Large intestine (tissue), 3 donors: ENCODE data around the gene F13A1. TPM values are rescaled to one million over a fixed set of nuclear protein-coding genes. Genes with fewer than 3 reads are reported as not detected.

Experiments used
- DNase-seq, 2 donors: peaks; one replicate each; pipeline versions ENCODE4 v3.0.0 to v3.0.0-alpha.2; 2013
- H3K27ac ChIP-seq: one replicate; pipeline ENCODE4 v1.5.1; 2013; ENCODE audit warnings: low read length
- H3K27me3 ChIP-seq: 2 replicates; pipeline ENCODE4 v1.6.1; 2013; ENCODE audit warnings: low read length; ENCODE audit not compliant: control insufficient read depth, insufficient read depth
- H3K36me3 ChIP-seq: 2 replicates; pipeline ENCODE4 v1.6.1; 2013; ENCODE audit warnings: low read length; ENCODE audit not compliant: control insufficient read depth, insufficient read depth
- H3K4me1 ChIP-seq: one replicate; pipeline ENCODE4 v1.6.1; 2013; ENCODE audit warnings: low read length; ENCODE audit not compliant: control insufficient read depth, insufficient read depth
- H3K4me3 ChIP-seq: one replicate; pipeline ENCODE4 v1.5.1; 2013; ENCODE audit warnings: low read length
- H3K9me3 ChIP-seq: one replicate; pipeline ENCODE4 v1.6.1; 2013; ENCODE audit warnings: mild to moderate bottlenecking, low read depth, low read length, moderate library complexity; ENCODE audit not compliant: control insufficient read depth
- WGBS: methylation state at CpG from one replicate; pipeline ENCODE4 v1.1.5; 2013; ENCODE audit warnings: low lambda C conversion rate; ENCODE audit not compliant: insufficient coverage; 5-methylcytosine and 5-hydroxymethylcytosine counted together
- polyA plus RNA-seq: library from polyadenylated mRNA; unstranded; fragments of 120-200 nt; gene quantifications from one replicate; pipeline ENCODE4 v1.2.1, GENCODE V29; 2013

Gene F13A1
- polyA plus RNA-seq, 1 donor: 24.2 TPM

DNA sequence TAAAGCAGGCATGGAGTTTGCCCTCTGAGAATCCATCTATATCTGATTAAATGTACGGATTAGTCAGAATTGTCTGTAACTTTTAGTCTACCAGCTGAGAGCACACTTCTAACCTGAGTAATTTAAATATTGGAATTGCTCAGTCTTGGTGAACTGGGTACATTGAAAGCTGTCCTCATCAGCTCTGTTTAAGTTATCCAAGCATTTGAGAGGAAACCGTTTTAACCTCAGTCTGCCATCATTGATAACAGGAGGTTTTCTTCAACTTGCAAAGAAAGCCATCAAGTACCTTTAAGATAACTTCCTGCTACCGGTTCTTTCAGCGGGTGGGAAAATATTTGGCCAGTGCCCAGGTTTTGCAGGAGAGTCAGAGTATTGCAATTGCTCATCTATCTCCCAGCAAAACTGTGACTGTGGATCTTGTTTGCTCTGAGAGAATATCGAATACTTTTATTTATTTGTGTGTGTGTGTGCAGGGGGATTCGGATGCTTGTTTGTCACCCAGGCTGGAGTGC, 31.1 kb upstream of the F13A1 start:
- H3K4me1 ChIP-seq: no peaks in the 10 kb centered on the region
- WGBS: 17% methylated on average over 2 of the region's 6 CpGs
- H3K27me3 ChIP-seq: no peaks in the 10 kb centered on the region
- no peaks in the 10 kb centered on the region for H3K9me3 ChIP-seq
- no peak for DNase-seq
- H3K4me3 ChIP-seq: no peak overlapping the region
- no peak overlapping the region for H3K27ac ChIP-seq
- H3K36me3 ChIP-seq: no peaks in the 10 kb centered on the region

DNA sequence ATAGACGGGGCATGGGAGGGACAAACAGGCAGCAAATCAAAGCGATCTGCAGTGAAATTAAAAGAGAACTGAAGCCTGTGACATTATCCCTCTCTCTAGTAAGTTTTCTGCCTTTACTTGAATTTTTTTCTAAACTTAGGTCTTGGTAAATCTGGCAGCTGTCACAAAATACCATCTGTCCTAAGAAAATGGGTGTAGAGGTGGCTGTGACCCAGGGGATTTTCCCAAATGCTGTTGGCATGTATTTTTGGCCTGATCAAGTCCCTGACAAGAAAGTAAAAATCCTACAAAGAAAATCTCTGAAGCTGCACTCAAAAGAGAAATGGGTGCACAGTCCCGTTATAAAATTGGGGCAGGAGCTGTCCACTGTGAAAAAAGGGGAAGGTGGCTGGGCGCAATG, 30.2 kb upstream of the F13A1 start:
- no peak overlapping the region for H3K4me3 ChIP-seq
- no peak for DNase-seq
- H3K4me1 ChIP-seq: no peaks in the 10 kb centered on the region
- no peaks in the 10 kb centered on the region for H3K9me3 ChIP-seq
- H3K36me3 ChIP-seq: no peaks in the 10 kb centered on the region
- no peaks in the 10 kb centered on the region for H3K27me3 ChIP-seq
- 84% methylated on average over 2 of the region's 4 CpGs for WGBS
- no peak overlapping the region for H3K27ac ChIP-seq

DNA sequence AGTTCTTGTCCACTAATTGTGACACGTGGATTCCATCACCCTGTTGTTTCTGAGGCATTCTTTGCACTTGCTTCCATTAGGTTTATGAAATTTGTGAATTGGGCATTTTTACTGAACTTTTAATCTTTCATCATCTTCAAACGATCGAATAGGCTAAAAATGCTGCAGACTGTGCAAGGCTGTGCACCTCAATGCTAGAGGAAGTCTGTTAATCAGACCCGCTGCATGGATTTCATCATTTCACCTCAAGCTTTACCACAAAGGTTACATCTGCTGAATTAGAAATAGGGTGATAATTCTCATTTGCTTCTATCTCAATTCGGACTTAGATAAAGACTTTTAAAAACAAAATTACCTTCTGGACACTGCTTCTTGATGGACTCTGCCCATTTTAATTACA, 27.8 kb upstream of the F13A1 start:
- no peaks in the 10 kb centered on the region for H3K36me3 ChIP-seq
- no peak for DNase-seq
- H3K27me3 ChIP-seq: no peaks in the 10 kb centered on the region
- H3K4me1 ChIP-seq: no peaks in the 10 kb centered on the region
- H3K4me3 ChIP-seq: no peak overlapping the region
- WGBS: 67% methylated on average over 1 of the region's 5 CpGs
- no peaks in the 10 kb centered on the region for H3K9me3 ChIP-seq
- H3K27ac ChIP-seq: no peak overlapping the region

DNA sequence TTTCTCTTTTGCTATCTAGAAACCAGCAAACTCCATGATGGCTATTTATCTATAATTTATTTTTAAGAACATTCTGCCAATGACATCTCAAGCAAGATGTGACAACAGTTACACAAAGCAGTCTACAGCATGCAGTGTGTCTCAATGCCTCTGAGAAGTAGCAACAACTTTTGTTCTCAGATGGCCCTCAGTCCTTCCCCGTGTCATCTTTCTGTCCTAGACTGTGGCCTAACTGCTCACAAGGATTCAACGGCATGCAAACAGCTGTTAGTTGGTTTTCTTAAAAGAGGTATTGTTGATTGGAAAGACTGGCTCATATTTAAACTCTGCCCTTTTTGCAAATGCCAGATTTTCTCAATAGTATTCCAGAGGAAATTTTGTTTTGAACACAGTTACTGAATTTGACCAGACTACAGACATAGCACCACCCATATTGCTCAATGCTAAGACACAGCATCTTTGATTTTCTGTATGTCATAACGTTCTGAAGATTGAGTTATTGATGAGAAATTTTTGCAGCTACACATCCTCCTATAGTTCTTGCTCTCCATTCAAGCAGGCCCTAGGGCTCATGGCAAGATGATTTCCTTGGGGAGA, 26.1 kb upstream of the F13A1 start:
- Histone ChIP-seq H3K4me3 (no peak overlapping the region), H3K27me3 (no peaks in the 10 kb centered on the region), H3K27ac (no peak overlapping the region), H3K36me3 (no peaks in the 10 kb centered on the region), H3K4me1 (no peaks in the 10 kb centered on the region), H3K9me3 (no peaks in the 10 kb centered on the region)
- WGBS: 83% methylated on average over 1 of the region's 3 CpGs
- DNase-seq: no peak

DNA sequence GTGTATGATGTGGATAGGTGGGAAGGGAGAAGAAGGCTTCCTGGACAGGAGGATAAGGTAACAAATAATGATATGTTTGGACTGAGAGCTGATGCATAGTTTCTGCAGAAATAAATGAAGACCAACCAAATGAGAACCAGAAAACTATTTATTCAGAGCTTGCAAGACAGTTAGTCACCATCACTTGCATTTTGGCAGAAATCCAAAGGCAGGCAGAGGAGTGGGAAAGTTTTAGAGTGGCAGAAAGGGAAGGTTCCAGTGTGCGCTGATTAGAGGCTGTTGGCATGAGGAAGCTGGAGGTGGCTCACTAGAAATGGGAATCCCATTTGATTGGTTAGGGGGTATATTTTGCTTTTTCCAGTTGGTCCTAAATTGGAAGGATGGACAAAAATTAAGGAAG, 13.0 kb upstream of the F13A1 start:
- H3K4me3 ChIP-seq: no peak overlapping the region
- DNase-seq: no peak
- no peaks in the 10 kb centered on the region for H3K27me3 ChIP-seq
- no CpG with 5 or more reads among the region's 1 CpG for WGBS
- no peaks in the 10 kb centered on the region for H3K36me3 ChIP-seq
- H3K4me1 ChIP-seq: no peaks in the 10 kb centered on the region
- no peaks in the 10 kb centered on the region for H3K9me3 ChIP-seq
- no peak overlapping the region for H3K27ac ChIP-seq

DNA sequence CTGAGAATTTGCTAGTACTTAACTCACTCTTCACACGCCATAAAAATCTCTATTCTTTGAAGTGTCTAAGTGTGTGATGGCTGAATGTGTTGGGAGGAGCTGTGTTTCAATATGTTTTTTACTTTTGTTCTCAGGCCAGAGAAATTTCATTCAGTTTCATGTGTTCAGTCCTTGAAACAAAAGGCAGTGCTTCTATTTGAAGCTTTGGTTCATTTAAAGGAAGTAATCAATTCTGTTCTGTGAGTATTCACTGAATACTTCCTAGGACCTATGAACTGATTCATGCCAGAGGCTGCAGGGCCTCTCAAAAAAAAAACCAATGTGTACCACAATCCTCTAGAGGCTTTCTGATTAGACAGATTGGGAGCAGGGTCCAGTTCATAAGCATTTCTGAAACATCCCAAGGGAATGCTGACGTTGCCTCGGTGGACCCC, 12.4 kb upstream of the F13A1 start:
- DNase-seq: no peak
- no peak overlapping the region for H3K27ac ChIP-seq
- H3K4me3 ChIP-seq: no peak overlapping the region
- H3K9me3 ChIP-seq: no peaks in the 10 kb centered on the region
- no CpG with 5 or more reads among the region's 3 CpGs for WGBS
- no peaks in the 10 kb centered on the region for H3K4me1 ChIP-seq
- H3K36me3 ChIP-seq: no peaks in the 10 kb centered on the region
- no peaks in the 10 kb centered on the region for H3K27me3 ChIP-seq

DNA sequence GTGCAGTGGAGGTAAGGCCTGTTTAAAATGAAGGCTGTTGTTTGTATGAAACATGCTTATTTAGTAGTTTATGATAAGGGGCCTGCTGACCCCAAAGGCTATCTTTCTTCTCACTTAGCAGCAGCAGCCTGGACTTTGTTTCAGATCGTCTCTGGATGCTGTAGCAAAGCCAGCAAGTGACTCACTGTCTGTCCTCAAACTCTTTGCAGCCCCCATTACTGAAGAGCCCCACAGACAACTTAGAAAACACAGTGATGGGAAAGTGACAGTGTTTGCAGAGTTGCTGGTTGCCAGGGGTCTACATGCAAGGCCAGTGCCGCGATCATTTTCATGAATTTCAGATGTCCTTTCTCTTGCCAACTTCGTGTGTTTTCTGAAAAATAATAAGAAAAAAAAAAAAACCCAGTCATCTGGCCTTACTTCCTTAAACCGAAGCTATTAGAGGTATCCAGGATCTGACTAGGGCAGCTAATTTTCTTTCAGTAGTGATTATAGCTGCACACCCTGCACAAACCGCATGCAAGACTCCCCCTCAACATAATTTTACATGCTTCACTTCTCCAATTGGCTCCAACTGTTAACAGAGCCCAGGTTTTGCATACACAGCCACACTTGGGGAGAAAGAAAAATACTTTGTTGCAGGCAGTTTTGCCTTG, 11.6 kb upstream of the F13A1 start:
- no peak overlapping the region for H3K27ac ChIP-seq
- H3K36me3 ChIP-seq: no peaks in the 10 kb centered on the region
- no peaks in the 10 kb centered on the region for H3K27me3 ChIP-seq
- WGBS: no CpG with 5 or more reads among the region's 6 CpGs
- H3K9me3 ChIP-seq: no peaks in the 10 kb centered on the region
- no peak for DNase-seq
- H3K4me3 ChIP-seq: no peak overlapping the region
- H3K4me1 ChIP-seq: no peaks in the 10 kb centered on the region

DNA sequence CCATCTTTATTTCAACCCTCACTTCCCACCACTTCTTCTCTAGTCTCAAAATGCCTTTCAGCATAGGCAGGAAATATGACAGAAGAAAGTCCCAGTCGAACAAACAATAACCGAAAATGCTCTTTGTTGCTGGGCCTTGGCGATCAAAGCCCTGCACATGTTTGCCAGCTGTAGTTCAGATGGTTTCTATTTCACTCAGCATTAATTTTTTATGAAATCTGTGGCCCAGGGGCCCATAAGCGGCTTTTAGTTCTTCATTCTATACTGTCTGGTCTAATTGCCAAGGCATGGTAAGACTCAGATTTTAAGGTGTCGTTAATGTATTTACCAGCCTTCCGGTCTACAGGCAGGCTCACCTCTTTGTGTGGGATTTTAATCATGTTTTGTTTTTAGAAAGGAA, 10.9 kb upstream of the F13A1 start:
- Histone ChIP-seq H3K36me3 (no peaks in the 10 kb centered on the region), H3K9me3 (no peaks in the 10 kb centered on the region), H3K27ac (no peak overlapping the region), H3K4me1 (no peaks in the 10 kb centered on the region), H3K4me3 (no peak overlapping the region), H3K27me3 (no peaks in the 10 kb centered on the region)
- DNase-seq: no peak
- WGBS: 85% methylated on average over 4 of the region's 6 CpGs

DNA sequence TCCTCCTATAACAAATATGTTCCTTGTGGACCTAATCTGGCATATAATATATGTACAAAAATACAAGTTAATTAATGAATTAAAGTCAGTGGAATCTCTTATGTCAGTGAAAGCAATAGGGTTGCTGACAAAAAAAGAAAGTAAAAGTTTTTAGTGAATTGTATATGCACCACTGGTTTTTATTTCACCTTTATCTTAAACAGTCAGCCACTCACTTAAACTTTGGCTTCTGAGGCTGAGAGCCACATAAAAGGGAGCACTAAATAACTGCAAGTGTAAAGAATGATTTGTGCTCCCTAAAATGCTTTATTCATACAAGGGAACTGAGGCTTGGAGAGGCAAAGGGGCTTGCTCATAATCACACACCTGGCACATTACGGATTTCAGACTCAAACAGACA, 9.9 kb upstream of the F13A1 start:
- Histone ChIP-seq H3K36me3 (no peaks in the 10 kb centered on the region), H3K27ac (no peak overlapping the region), H3K4me1 (no peaks in the 10 kb centered on the region), H3K9me3 (no peaks in the 10 kb centered on the region), H3K27me3 (no peaks in the 10 kb centered on the region), H3K4me3 (no peak overlapping the region)
- WGBS: no CpG with 5 or more reads among the region's 1 CpG
- DNase-seq: no peak

DNA sequence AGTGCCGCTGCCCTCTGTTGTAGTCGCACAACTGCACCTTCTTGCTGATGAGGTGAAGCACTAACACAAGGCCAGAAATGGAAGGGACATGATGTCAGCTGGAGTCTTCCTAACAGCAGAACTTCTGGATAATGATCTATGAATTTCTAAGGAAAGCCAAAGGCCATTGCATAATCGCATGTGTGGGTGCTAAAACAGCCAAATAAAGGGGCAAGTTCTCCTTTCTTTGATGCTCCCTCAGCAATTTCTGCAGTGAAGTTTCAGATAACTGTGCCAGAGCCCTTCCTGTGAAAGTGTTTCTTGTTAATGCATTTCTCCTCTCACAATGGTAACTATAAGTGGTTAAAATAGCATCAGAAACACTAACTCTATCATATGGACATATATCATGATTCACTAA, 8.0 kb upstream of the F13A1 start:
- WGBS: no CpG with 5 or more reads among the region's 3 CpGs
- no peaks in the 10 kb centered on the region for H3K9me3 ChIP-seq
- no peak overlapping the region for H3K4me3 ChIP-seq
- H3K4me1 ChIP-seq: no peaks in the 10 kb centered on the region
- no peak for DNase-seq
- H3K27ac ChIP-seq: no peak overlapping the region
- H3K36me3 ChIP-seq: no peaks in the 10 kb centered on the region
- no peaks in the 10 kb centered on the region for H3K27me3 ChIP-seq

DNA sequence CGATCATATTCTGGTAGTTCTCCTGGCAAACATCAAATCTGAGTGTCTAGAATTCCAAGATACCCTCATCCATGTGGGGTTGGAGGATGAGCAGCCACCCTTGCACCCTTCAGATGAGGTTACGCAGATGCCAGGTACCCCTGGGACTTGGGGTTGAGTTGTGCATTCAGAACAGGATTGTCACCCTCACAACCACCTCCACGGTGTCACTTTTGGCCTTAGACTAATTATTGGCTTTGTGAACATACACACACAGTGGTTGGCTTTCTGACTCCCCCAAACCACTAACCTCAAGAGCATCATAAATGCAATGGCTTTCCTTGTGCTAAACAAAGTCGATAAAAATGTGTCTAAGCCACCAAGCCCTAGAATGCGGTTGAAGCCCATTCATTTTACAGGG, 2.9 kb upstream of the F13A1 start:
- H3K4me3 ChIP-seq: no peak overlapping the region
- no peak for DNase-seq
- WGBS: no CpG with 5 or more reads among the region's 5 CpGs
- no peak overlapping the region for H3K27ac ChIP-seq
- no peaks in the 10 kb centered on the region for H3K36me3 ChIP-seq
- H3K4me1 ChIP-seq: no peaks in the 10 kb centered on the region
- H3K9me3 ChIP-seq: no peaks in the 10 kb centered on the region
- peaks cover 33% of the 10 kb centered on the region for H3K27me3 ChIP-seq
